Peyer's patch (tissue), 4 donors: ENCODE data around the gene OLIG1.

Source experiments
- CTCF ChIP-seq, 6 experiments: fragments of 450-650 bp in 4 of 6; fragments of 200-600 bp in 2 of 6; sonication (generic) in 1 of 6; IDR thresholded peaks; one replicate each; pipeline ENCODE4 v1.5.1; 2017 to 2019; ENCODE audit warnings: antibody characterized with exemption in 6 of 6, mild to moderate bottlenecking in 3 of 6, moderate library complexity in 1 of 6
- POLR2A ChIP-seq, 2 donors: fragments of 450-650 bp; IDR thresholded peaks; one replicate each; pipeline ENCODE4 v1.5.1; 2017; ENCODE audit warnings: antibody characterized with exemption in 2 of 2, mild to moderate bottlenecking in 2 of 2, moderate library complexity in 2 of 2

DNA sequence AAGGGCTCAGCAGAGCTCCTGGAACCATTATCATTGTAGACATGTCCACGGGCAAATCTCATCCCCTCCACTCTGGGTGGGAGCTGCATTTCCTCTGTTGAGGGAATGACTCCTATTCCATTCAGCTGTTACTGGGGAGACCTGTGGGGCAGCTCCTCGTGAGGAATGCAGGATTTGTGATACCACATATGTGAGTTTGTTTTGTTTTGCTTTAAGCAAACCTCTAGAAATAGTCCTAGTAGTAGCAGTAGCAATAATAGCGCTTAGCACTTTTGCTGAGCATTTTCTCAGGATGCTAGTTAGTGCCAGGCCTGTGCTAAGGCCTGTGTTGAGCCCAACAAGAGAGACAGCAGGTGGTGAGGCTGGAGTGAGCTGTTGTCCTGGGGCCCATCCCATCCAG is 10.8 kb downstream of the OLIG1 start:
- TF ChIP-seq CTCF (IDR thresholded peaks at IDR 0.05) (no peak), POLR2A (IDR thresholded peaks at IDR 0.05) (no peak)
